ENCODE data around the gene TNIP1.

DNA sequence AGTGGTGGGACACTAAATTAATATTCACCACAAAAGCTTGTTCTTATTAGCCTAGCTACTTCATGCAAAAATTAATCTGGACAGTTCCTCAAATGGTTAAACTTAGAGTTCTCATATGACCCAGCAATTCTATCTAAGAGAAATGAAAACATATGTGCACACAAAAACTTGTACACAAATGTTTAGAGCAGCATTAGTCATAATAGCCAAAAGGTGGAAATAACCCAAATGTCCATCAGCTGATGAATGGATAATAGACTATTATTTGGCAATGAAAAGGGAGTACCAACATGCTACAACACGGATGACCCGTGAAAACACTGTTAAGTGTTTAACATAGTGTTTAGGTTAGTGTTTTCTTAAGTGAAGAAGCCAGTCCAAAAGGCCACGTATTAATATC is 32.8 kb upstream of the TNIP1 start:
- TF ChIP-seq, protein P1, sequence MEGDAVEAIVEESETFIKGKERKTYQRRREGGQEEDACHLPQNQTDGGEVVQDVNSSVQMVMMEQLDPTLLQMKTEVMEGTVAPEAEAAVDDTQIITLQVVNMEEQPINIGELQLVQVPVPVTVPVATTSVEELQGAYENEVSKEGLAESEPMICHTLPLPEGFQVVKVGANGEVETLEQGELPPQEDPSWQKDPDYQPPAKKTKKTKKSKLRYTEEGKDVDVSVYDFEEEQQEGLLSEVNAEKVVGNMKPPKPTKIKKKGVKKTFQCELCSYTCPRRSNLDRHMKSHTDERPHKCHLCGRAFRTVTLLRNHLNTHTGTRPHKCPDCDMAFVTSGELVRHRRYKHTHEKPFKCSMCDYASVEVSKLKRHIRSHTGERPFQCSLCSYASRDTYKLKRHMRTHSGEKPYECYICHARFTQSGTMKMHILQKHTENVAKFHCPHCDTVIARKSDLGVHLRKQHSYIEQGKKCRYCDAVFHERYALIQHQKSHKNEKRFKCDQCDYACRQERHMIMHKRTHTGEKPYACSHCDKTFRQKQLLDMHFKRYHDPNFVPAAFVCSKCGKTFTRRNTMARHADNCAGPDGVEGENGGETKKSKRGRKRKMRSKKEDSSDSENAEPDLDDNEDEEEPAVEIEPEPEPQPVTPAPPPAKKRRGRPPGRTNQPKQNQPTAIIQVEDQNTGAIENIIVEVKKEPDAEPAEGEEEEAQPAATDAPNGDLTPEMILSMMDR (IDR thresholded peaks at IDR 0.05): no peak
- no peak for TF ChIP-seq REST (IDR thresholded peaks at IDR 0.05; ENCODE audit: low read depth, low read length)
- TF ChIP-seq USF2 (IDR thresholded peaks at IDR 0.05; ENCODE audit: borderline replicate concordance, low read depth, low read length): no peak
- TF ChIP-seq TEAD4 (IDR thresholded peaks at IDR 0.05; ENCODE audit: borderline replicate concordance, insufficient read depth): no peak
- no peak for TF ChIP-seq SMC3 (IDR thresholded peaks at IDR 0.05; ENCODE audit: low read depth, low read length)
- no peak for TF ChIP-seq MXI1 (IDR thresholded peaks at IDR 0.05; ENCODE audit: low read depth, low read length)
- no peak for TF ChIP-seq NRF1 (IDR thresholded peaks at IDR 0.05; ENCODE audit: low read depth, low read length)
- TF ChIP-seq ZBTB33 (IDR thresholded peaks at IDR 0.05; ENCODE audit: borderline replicate concordance, low read depth): no peak

Measured in SK-N-SH (cell line).